Measurements from ENCODE around the gene CPXM2.

- no peak for TF ChIP-seq GABPA (IDR thresholded peaks at IDR 0.05 in 1 of 2, conservative IDR thresholded peaks at IDR 0.05 in 1 of 2)
- TF ChIP-seq, protein P1, sequence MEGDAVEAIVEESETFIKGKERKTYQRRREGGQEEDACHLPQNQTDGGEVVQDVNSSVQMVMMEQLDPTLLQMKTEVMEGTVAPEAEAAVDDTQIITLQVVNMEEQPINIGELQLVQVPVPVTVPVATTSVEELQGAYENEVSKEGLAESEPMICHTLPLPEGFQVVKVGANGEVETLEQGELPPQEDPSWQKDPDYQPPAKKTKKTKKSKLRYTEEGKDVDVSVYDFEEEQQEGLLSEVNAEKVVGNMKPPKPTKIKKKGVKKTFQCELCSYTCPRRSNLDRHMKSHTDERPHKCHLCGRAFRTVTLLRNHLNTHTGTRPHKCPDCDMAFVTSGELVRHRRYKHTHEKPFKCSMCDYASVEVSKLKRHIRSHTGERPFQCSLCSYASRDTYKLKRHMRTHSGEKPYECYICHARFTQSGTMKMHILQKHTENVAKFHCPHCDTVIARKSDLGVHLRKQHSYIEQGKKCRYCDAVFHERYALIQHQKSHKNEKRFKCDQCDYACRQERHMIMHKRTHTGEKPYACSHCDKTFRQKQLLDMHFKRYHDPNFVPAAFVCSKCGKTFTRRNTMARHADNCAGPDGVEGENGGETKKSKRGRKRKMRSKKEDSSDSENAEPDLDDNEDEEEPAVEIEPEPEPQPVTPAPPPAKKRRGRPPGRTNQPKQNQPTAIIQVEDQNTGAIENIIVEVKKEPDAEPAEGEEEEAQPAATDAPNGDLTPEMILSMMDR (IDR thresholded peaks at IDR 0.05; ENCODE audit: low read depth, low read length, missing input control), result no peak
- no peak for TF ChIP-seq YY1 (IDR thresholded peaks at IDR 0.05)
- TF ChIP-seq TAF1 (conservative IDR thresholded peaks at IDR 0.05), result no peak
- no peak for TF ChIP-seq MAX (IDR thresholded peaks at IDR 0.05)
- TF ChIP-seq HNF4G (IDR thresholded peaks at IDR 0.05), result no peak
- no peak for TF ChIP-seq FOXA1 (IDR thresholded peaks at IDR 0.05)
- no peak for TF ChIP-seq JUND (IDR thresholded peaks at IDR 0.05)
- no peak for TF ChIP-seq REST (IDR thresholded peaks at IDR 0.05)
- TF ChIP-seq, protein P2, sequence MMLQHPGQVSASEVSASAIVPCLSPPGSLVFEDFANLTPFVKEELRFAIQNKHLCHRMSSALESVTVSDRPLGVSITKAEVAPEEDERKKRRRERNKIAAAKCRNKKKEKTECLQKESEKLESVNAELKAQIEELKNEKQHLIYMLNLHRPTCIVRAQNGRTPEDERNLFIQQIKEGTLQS (IDR thresholded peaks at IDR 0.05), result no peak
These were observed 13.3 kb upstream of the CPXM2 start for GRCh38 chr10:123904834-123905409.
